Activated naive CD4-positive, alpha-beta T cell (primary cell): ENCODE measurements around the gene KNTC1.
"Not testable (repeated sequence)": the region's sequence is repeated elsewhere in the genome, so short reads cannot be mapped to it uniquely, and the experiment has no call there.

ENCODE experiments used
- DNase-seq, 4 experiments: peaks; one replicate each; lab custom pipeline; 2025; lab: John Stamatoyannopoulos, UW

KNTC1 gene

GRCh38 chr12:122513028-122513427, 14.0 kb upstream of the KNTC1 start:
- DNase-seq = not testable (repeated sequence)

GRCh38 chr12:122513660-122514059, 13.4 kb upstream of the KNTC1 start:
- DNase-seq = no peak

GRCh38 chr12:122515275-122515674, 11.8 kb upstream of the KNTC1 start:
- DNase-seq = no peak

GRCh38 chr12:122516544-122517361, 10.3 kb upstream of the KNTC1 start:
- no peak for DNase-seq

- no peak for DNase-seq
These were observed 9.2 kb upstream of the KNTC1 start for GRCh38 chr12:122517877-122518276.

GRCh38 chr12:122518908-122519307, 8.1 kb upstream of the KNTC1 start:
- DNase-seq = no peak

- DNase-seq = no peak
These were observed 7.6 kb upstream of the KNTC1 start for GRCh38 chr12:122519418-122519817.

GRCh38 chr12:122520676-122521075, 6.4 kb upstream of the KNTC1 start:
- DNase-seq = no peak

- DNase-seq = no peak
These were observed 3.8 kb upstream of the KNTC1 start for GRCh38 chr12:122523280-122523679.

- DNase-seq = no peak
These were observed 3.0 kb upstream of the KNTC1 start for GRCh38 chr12:122523846-122524718.

GRCh38 chr12:122527478-122527944, 462 bp downstream of the KNTC1 start:
- no peak for DNase-seq

GRCh38 chr12:122528582-122528981, 1.5 kb downstream of the KNTC1 start:
- no peak for DNase-seq

GRCh38 chr12:122528992-122529391, 1.9 kb downstream of the KNTC1 start:
- DNase-seq = no peak

GRCh38 chr12:122533856-122534255, 6.8 kb downstream of the KNTC1 start:
- no peak for DNase-seq

GRCh38 chr12:122537021-122537420, 10.0 kb downstream of the KNTC1 start:
- DNase-seq = no peak

GRCh38 chr12:122538496-122538895, 11.4 kb downstream of the KNTC1 start:
- DNase-seq = no peak

GRCh38 chr12:122544537-122544936, 17.5 kb downstream of the KNTC1 start:
- no peak for DNase-seq

GRCh38 chr12:122545855-122546254, 18.8 kb downstream of the KNTC1 start:
- no peak for DNase-seq

GRCh38 chr12:122547330-122547729, 20.3 kb downstream of the KNTC1 start:
- DNase-seq = no peak

GRCh38 chr12:122558745-122559641, 31.9 kb downstream of the KNTC1 start:
- DNase-seq = no peak

- DNase-seq = no peak
These were observed 33.1 kb downstream of the KNTC1 start for GRCh38 chr12:122560138-122560537.

GRCh38 chr12:122563361-122563760, 36.3 kb downstream of the KNTC1 start:
- DNase-seq = no peak
